A673 (cell line): ENCODE data around the gene OR7G2. TPM values are rescaled to one million over a fixed set of nuclear protein-coding genes. Genes with fewer than 3 reads are reported as not detected.

Source experiments
- Bru-seq: library from RNA; stranded (reverse); fragments of 400-500 nt; gene quantifications from one replicate; lab custom pipeline; 2021; lab: Mats Ljungman, UMichigan
- BruChase-seq, 2 experiments: library from RNA; stranded (reverse); fragments of 400-500 nt; gene quantifications; one replicate each; lab custom pipeline; 2021; lab: Mats Ljungman, UMichigan
- BruUV-seq: library from RNA; stranded (reverse); fragments of 400-500 nt; replicated peaks from 2 replicates; lab custom pipeline; 2021; lab: Mats Ljungman, UMichigan
- CTCF ChIA-PET: fragments of 300-600 bp; sonication (Branson Sonifier 250); formaldehyde crosslinking; loops from one replicate; lab custom pipeline; 2022; ENCODE audit warnings: antibody characterized with exemption; lab: Charles Lee
- POLR2A ChIA-PET: fragments of 300-600 bp; sonication (Branson Sonifier 250); formaldehyde crosslinking; loops from one replicate; lab custom pipeline; 2022; ENCODE audit warnings: antibody characterized with exemption; ENCODE audit not compliant: low non-redundant PET; lab: Charles Lee
- DNase-seq: peaks from one replicate; pipeline ENCODE4 v3.0.0-alpha.2; 2015; ENCODE audit warnings: low spot score
- H3K27ac ChIP-seq: fragments of 200-600 bp; sonication (generic); 2 replicates; pipeline ENCODE4 v1.5.1; 2016; ENCODE audit warnings: mixed run types, low read depth, mild to moderate bottlenecking, mixed read lengths, antibody characterized with exemption, low read length; ENCODE audit not compliant: poor library complexity, severe bottlenecking
- H3K27me3 ChIP-seq: fragments of 200-600 bp; sonication (generic); replicated peaks from 2 replicates; pipeline ENCODE4 v1.6.1; 2017; ENCODE audit warnings: mixed run types, low read depth, mild to moderate bottlenecking, mixed read lengths, antibody characterized with exemption, low read length; ENCODE audit not compliant: insufficient read depth, poor library complexity
- H3K36me3 ChIP-seq: fragments of 200-600 bp; sonication (generic); 2 replicates; pipeline ENCODE4 v1.6.1; 2016; ENCODE audit warnings: mixed run types, mild to moderate bottlenecking, mixed read lengths, antibody characterized with exemption, low read length; ENCODE audit not compliant: insufficient read depth, poor library complexity, severe bottlenecking
- H3K4me1 ChIP-seq: fragments of 200-600 bp; sonication (generic); 2 replicates; pipeline ENCODE4 v1.6.1; 2017; ENCODE audit warnings: mixed run types, mild to moderate bottlenecking, mixed read lengths, antibody characterized with exemption, low read length; ENCODE audit not compliant: insufficient read depth, poor library complexity, severe bottlenecking
- H3K4me3 ChIP-seq: fragments of 200-600 bp; sonication (generic); 2 replicates; pipeline ENCODE4 v1.5.1; 2016; ENCODE audit warnings: low read depth, mixed run types, mild to moderate bottlenecking, mixed read lengths, low read length; ENCODE audit not compliant: poor library complexity, severe bottlenecking
- H3K9me3 ChIP-seq: fragments of 200-600 bp; sonication (generic); 2 replicates; pipeline ENCODE4 v1.6.1; 2016; ENCODE audit warnings: mixed run types, low read depth, mild to moderate bottlenecking, mixed read lengths, antibody characterized with exemption, low read length; ENCODE audit not compliant: poor library complexity, severe bottlenecking
- CTCF ChIP-seq: fragments of 300-800, 200-600 bp; sonication (generic); conservative IDR thresholded peaks from 2 replicates; pipeline ENCODE4 v1.5.1; 2017; ENCODE audit warnings: low read depth, mild to moderate bottlenecking, antibody characterized with exemption, low read length, moderate library complexity, mixed read lengths
- EZH2 ChIP-seq: fragments of 200-600 bp; sonication (generic); IDR thresholded peaks from 2 replicates; pipeline ENCODE4 v1.6.1; 2017; ENCODE audit warnings: borderline replicate concordance, low read depth, mild to moderate bottlenecking, mixed read lengths, antibody characterized with exemption, low read length; ENCODE audit not compliant: poor library complexity, severe bottlenecking
- intact Hi-C: fragments of 100-400 bp; cut with micrococcal nuclease; formaldehyde crosslinking; loops from one replicate; pipeline ENCODE4 v1.10.0; 2022; ENCODE audit not compliant: unreplicated experiment
- long read RNA-seq: library from polyadenylated mRNA; stranded (forward); transcript quantifications from one replicate; pipeline ENCODE4 v2.0.0, GENCODE V29; 2022
- total RNA-seq: library from RNA; stranded (reverse); gene quantifications from 2 replicates; pipeline ENCODE4 v1.2.3, GENCODE V29; 2021

Gene OR7G2
- total RNA-seq (not detected in 2 replicates), Bru-seq, nascent RNA (not detected), BruChase-seq, experiment 1, labeled RNA remaining after a 2-hour chase (not detected), BruChase-seq, experiment 2, labeled RNA remaining after a 6-hour chase (not detected)
- long read RNA-seq: 0 reads

DNA sequence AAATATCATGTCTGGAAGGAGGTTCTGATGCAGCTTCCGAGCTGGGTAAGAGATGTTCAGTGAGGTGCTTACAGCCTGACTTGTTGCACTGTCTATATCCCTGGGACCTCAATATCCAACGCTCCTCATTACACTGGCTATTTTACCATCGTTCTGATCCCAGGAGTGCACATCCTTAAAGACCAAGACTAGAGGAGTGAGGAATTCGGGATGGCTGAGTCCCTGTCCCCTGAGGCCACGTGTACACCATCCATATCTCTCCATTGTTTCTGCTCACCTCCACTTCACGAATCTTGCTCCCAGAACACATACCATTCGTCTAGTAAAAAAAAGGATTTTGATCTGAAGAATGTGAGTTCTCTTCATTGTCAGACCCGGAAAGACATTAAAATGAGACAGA is at the start of gene OR7G2:
Gene OR7G2 (minus strand): TSS at position 101 of the 400 bp plus-strand sequence. CDS start 4,232 bp downstream, outside the sequence.
- POLR2A ChIA-PET: no interaction called here
- peaks cover 13% of the 10 kb centered on the region for H3K27me3 ChIP-seq
- no peaks in the 10 kb centered on the region for H3K36me3 ChIP-seq

GRCh38 chr19:9156304-9156703 is 49.0 kb upstream of the OR7G2 start:
- H3K4me1 ChIP-seq: no peaks in the 10 kb centered on the region
- H3K9me3 ChIP-seq: peaks cover 38% of the 10 kb centered on the region
- BruUV-seq: no TSS peak
- POLR2A ChIA-PET: no interaction called here
- no peak for DNase-seq
- peaks cover 75% of the 10 kb centered on the region for H3K36me3 ChIP-seq
- CTCF ChIA-PET: no interaction called here
- no peak overlapping the region for H3K4me3 ChIP-seq
- no peaks in the 10 kb centered on the region for H3K27me3 ChIP-seq
- intact Hi-C loops: no loop called here
- TF ChIP-seq CTCF: no peak
- no peak for TF ChIP-seq EZH2
- no peak overlapping the region for H3K27ac ChIP-seq

More for the DNA sequence above, at the start of gene OR7G2:
- CTCF ChIA-PET: no interaction called here
- no peaks in the 10 kb centered on the region for H3K4me1 ChIP-seq
- BruUV-seq: no TSS peak
- intact Hi-C loops: no loop called here
- H3K4me3 ChIP-seq: no peak within 1 kb of the TSS
- H3K27ac ChIP-seq: no peak within 1 kb of the TSS
- TF ChIP-seq EZH2 (no peak), CTCF (no peak)
- DNase-seq: no peak
- H3K9me3 ChIP-seq: no peaks in the 10 kb centered on the region

DNA sequence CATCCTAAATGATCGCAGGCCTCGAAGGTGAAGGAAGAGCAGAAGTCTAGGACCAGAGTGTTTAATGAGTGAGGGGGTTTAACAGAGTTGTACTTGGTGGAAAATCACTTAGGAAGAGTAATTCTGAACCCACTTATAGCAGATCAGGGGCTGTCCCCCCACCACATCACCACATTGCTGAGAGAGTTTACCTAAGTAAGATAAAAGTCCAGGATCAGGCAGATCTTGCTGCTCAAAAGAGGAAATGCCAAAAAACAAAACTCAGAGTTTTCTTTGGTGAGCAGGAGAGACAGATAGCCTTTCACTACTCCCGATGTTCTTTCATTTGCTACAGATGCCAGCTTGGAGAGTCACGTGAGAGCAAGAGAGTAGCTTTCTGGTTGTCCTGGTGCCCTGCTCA is 48.3 kb upstream of the OR7G2 start:
- Histone ChIP-seq H3K9me3 (peaks cover 41% of the 10 kb centered on the region), H3K27me3 (no peaks in the 10 kb centered on the region), H3K4me1 (no peaks in the 10 kb centered on the region), H3K27ac (no peak overlapping the region), H3K4me3 (no peak overlapping the region), H3K36me3 (peaks cover 68% of the 10 kb centered on the region)
- no peak for TF ChIP-seq CTCF
- TF ChIP-seq EZH2: no peak
- POLR2A ChIA-PET: no interaction called here
- BruUV-seq: no TSS peak
- intact Hi-C loops: no loop called here
- CTCF ChIA-PET: no interaction called here
- no peak for DNase-seq
